ENCODE data around the gene SBF1.

DNA sequence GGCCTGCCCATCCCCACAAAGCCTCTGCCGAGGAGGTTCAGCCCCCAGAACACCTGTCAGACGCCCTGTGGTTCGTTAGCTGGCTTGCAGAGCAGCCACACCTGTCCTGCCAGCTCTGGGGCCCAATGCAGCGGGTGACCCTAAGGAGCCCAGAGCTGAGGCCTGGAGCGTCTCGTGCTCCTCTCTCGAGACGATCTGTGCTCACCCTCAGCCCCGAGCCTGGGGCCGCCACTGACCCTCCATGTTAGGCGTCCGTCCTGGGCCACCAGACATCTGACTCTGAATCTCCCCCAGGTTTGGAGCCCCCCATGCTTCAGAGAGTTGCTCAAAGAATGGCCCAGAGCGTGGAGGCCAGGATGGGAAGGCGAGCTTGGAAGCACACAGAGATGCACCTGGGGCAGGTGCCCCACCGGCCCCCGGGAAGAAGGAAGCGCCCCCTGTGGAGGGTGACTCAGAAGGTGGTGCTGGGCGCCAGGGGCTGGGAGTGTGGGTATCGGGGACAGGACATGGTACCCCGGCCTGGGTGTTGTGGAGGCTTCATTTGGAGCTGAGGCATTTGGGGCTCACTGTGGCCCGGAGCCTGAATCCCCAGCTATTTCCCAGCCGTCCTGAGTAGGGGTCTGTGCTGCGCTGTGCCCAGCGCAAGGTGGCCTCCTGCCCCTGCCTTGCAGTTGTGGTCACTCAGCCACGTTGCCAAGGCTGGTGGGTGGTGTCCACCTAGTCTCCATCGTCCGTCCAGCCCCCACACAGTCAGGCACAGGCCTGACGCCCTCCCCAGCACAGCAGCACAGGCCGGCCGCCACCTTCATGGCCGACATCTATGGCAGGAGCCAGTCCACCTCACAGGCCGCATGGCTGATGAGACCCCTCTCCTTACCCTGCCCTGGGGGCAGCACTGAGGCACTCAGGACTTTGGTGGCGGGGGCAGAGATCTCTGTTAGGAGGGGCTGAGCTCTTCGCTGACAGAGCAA, 36.2 kb downstream of the SBF1 start:
- TF ChIP-seq, protein P1, sequence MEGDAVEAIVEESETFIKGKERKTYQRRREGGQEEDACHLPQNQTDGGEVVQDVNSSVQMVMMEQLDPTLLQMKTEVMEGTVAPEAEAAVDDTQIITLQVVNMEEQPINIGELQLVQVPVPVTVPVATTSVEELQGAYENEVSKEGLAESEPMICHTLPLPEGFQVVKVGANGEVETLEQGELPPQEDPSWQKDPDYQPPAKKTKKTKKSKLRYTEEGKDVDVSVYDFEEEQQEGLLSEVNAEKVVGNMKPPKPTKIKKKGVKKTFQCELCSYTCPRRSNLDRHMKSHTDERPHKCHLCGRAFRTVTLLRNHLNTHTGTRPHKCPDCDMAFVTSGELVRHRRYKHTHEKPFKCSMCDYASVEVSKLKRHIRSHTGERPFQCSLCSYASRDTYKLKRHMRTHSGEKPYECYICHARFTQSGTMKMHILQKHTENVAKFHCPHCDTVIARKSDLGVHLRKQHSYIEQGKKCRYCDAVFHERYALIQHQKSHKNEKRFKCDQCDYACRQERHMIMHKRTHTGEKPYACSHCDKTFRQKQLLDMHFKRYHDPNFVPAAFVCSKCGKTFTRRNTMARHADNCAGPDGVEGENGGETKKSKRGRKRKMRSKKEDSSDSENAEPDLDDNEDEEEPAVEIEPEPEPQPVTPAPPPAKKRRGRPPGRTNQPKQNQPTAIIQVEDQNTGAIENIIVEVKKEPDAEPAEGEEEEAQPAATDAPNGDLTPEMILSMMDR (IDR thresholded peaks at IDR 0.05): no peak
- TF ChIP-seq EZH2 (IDR thresholded peaks at IDR 0.05; ENCODE audit: borderline replicate concordance, insufficient read depth, low read depth, low read length, poor library complexity, severe bottlenecking): no peak

Data from B cell (primary cell).